LoVo (cell line): ENCODE measurements around the gene DNMT3A.
"Not testable (repeated sequence)": the region's sequence is repeated elsewhere in the genome, so short reads cannot be mapped to it uniquely, and the experiment has no call there.

Source experiments
- DNase-seq: peaks from one replicate; pipeline ENCODE4 v3.0.0-alpha.2; 2016; ENCODE audit warnings: low spot score

The DNMT3A gene

GRCh38 chr2:25283921-25284320, 57.8 kb downstream of the DNMT3A start:
- DNase-seq, result no peak

GRCh38 chr2:25281941-25282340, 59.8 kb downstream of the DNMT3A start:
- DNase-seq, result no peak

- no peak for DNase-seq
These were observed 60.2 kb downstream of the DNMT3A start for GRCh38 chr2:25281522-25281921.

- DNase-seq, result no peak
These were observed 61.6 kb downstream of the DNMT3A start for GRCh38 chr2:25280051-25280687.

- DNase-seq, result no peak
These were observed 62.6 kb downstream of the DNMT3A start for GRCh38 chr2:25279091-25279651.

GRCh38 chr2:25276569-25277465, 64.9 kb downstream of the DNMT3A start:
- DNase-seq, result no peak

GRCh38 chr2:25275575-25275965, 66.2 kb downstream of the DNMT3A start:
- no peak for DNase-seq

GRCh38 chr2:25274868-25275574, 66.7 kb downstream of the DNMT3A start:
- no peak for DNase-seq

GRCh38 chr2:25273985-25274535, 67.7 kb downstream of the DNMT3A start:
- DNase-seq, result no peak

GRCh38 chr2:25272705-25273104, 69.0 kb downstream of the DNMT3A start:
- DNase-seq, result not testable (repeated sequence)

- no peak for DNase-seq
These were observed 71.7 kb downstream of the DNMT3A start for GRCh38 chr2:25270061-25270460.

- no peak for DNase-seq
These were observed 72.5 kb downstream of the DNMT3A start for GRCh38 chr2:25269233-25269632.

- DNase-seq, result no peak
These were observed 73.6 kb downstream of the DNMT3A start for GRCh38 chr2:25268139-25268538.

- no peak for DNase-seq
These were observed 75.3 kb downstream of the DNMT3A start for GRCh38 chr2:25266399-25266798.

GRCh38 chr2:25265802-25266201, 75.9 kb downstream of the DNMT3A start:
- no peak for DNase-seq

GRCh38 chr2:25265001-25265400, 76.7 kb downstream of the DNMT3A start:
- no peak for DNase-seq

GRCh38 chr2:25262288-25262687, 79.4 kb downstream of the DNMT3A start:
- no peak for DNase-seq

- no peak for DNase-seq
These were observed 82.0 kb downstream of the DNMT3A start for GRCh38 chr2:25259737-25260124.

GRCh38 chr2:25258847-25259736, 82.6 kb downstream of the DNMT3A start:
- DNase-seq, result no peak

GRCh38 chr2:25257931-25258846, 83.5 kb downstream of the DNMT3A start:
- DNase-seq, result no peak
